Memory B cell (primary cell): ENCODE measurements around the gene NFYA.

Experiments
- ATAC-seq: fragments of 150-1000 bp; cut with Tn5 transposase; 2 replicates; pipeline ENCODE4 v1.10.0; 2021; ENCODE audit warnings: low read depth, mild to moderate bottlenecking, moderate library complexity
- DNase-seq, 2 donors: peaks; one replicate each; pipeline ENCODE4 v3.0.0; 2022; ENCODE audit warnings: low spot score in 2 of 2
- H3K27ac Mint-ChIP-seq: one replicate; pipeline ENCODE4 v1.8.0; 2022; ENCODE audit warnings: mild to moderate bottlenecking, moderate library complexity, mixed read lengths
- H3K27me3 Mint-ChIP-seq: one replicate; pipeline ENCODE4 v1.8.0; 2022; ENCODE audit warnings: mixed read lengths
- H3K36me3 Mint-ChIP-seq: one replicate; pipeline ENCODE4 v1.8.0; 2022; ENCODE audit warnings: mild to moderate bottlenecking, mixed read lengths
- H3K4me1 Mint-ChIP-seq: one replicate; pipeline ENCODE4 v1.8.0; 2022; ENCODE audit warnings: mixed read lengths
- H3K4me3 Mint-ChIP-seq: one replicate; pipeline ENCODE4 v1.8.0; 2022; ENCODE audit warnings: mild to moderate bottlenecking, moderate library complexity, mixed read lengths
- H3K9me3 Mint-ChIP-seq: one replicate; pipeline ENCODE4 v1.8.0; 2022; ENCODE audit warnings: mixed read lengths

NFYA gene

GRCh38 chr6:41135062-41135832 lies 62.5 kb downstream of the NFYA start:
- no peaks in the 10 kb centered on the region for H3K9me3 Mint-ChIP-seq
- no peak overlapping the region for H3K4me3 Mint-ChIP-seq
- no peaks in the 10 kb centered on the region for H3K4me1 Mint-ChIP-seq
- ATAC-seq (no peak), DNase-seq (no peak)
- H3K36me3 Mint-ChIP-seq: peaks cover 20% of the 10 kb centered on the region
- no peaks in the 10 kb centered on the region for H3K27me3 Mint-ChIP-seq
- no peak overlapping the region for H3K27ac Mint-ChIP-seq

GRCh38 chr6:41136911-41137310 lies 64.1 kb downstream of the NFYA start:
- no peak overlapping the region for H3K4me3 Mint-ChIP-seq
- no peaks in the 10 kb centered on the region for H3K4me1 Mint-ChIP-seq
- ATAC-seq (no peak), DNase-seq (no peak)
- no peaks in the 10 kb centered on the region for H3K27me3 Mint-ChIP-seq
- H3K9me3 Mint-ChIP-seq: no peaks in the 10 kb centered on the region
- H3K27ac Mint-ChIP-seq: no peak overlapping the region
- H3K36me3 Mint-ChIP-seq: peaks cover 21% of the 10 kb centered on the region

GRCh38 chr6:41147917-41148316 lies 75.1 kb downstream of the NFYA start:
- Mint-ChIP-seq H3K4me3 (no peak overlapping the region), H3K27ac (no peak overlapping the region), H3K36me3 (peaks cover 31% of the 10 kb centered on the region), H3K4me1 (no peaks in the 10 kb centered on the region), H3K27me3 (no peaks in the 10 kb centered on the region), H3K9me3 (peaks cover 1% of the 10 kb centered on the region)
- no peak for DNase-seq
- ATAC-seq: no peak
